GM18907 (cell line): ENCODE data around the gene C2orf68.
"Not testable (repeated sequence)": the region's sequence is repeated elsewhere in the genome, so short reads cannot be mapped to it uniquely, and the experiment has no call there.

Source experiments
- ATAC-seq: cut with Tn5 transposase; IDR thresholded peaks from one replicate; pipeline ENCODE4 v1.9.1; 2021; ENCODE audit warnings: mild to moderate bottlenecking, moderate library complexity; ENCODE audit not compliant: unreplicated experiment

C2orf68 gene, protein sequence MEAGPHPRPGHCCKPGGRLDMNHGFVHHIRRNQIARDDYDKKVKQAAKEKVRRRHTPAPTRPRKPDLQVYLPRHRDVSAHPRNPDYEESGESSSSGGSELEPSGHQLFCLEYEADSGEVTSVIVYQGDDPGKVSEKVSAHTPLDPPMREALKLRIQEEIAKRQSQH

GRCh38 chr2:85611705-85612587 lies at the start of gene C2orf68:
TSS of gene C2orf68 (minus strand) at chr2:85612066. CDS start at chr2:85611984, 82 bp downstream.
- ATAC-seq, result peak; percentile 76

- no peak for ATAC-seq
Observed at GRCh38 chr2:85661139-85661858, 49.4 kb upstream of the C2orf68 start.

DNA sequence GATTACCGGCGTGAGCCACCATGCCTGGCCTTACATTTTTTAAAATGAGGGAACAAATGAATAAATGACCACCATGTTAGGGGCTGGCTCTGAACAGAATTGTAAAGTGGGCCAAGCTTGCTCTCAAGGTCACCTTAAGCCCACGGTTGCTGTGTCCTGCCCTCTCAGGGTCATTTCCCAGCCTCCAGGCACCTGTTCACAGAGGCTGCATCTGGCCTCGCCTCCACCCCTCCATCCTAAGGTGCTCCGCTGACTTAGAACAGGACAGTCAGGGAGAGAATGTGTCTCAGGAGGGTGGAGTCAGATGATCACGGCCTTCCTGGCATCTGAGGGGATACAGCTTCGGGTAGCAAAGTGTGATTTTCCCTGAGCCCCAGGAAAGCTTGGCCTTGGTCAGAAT lies 48.9 kb upstream of the C2orf68 start:
- no peak for ATAC-seq

- ATAC-seq, result not testable (repeated sequence)
Observed at GRCh38 chr2:85660301-85660700, 48.4 kb upstream of the C2orf68 start.

- no peak for ATAC-seq
Observed at GRCh38 chr2:85659324-85659981, 47.6 kb upstream of the C2orf68 start.

DNA sequence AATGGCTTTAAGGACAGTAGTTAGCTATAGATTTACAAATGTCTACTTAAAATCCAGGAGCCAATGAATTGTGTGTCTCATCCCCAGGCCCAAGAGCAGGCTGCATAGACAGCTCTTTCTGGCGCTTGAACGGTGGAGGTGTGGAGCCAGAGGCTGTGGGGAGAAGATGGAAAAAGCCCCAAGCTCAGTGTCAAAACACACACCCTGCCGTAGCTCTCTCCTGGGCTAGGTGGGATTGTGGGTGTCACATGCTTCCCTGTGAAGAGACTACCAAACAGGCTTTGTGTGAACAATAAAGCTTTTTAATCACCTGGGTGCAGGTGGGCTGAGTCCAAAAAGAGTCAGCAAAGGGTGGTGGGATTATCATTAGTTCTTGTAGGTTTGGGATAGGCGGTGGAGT lies 45.5 kb upstream of the C2orf68 start:
- not testable (repeated sequence) for ATAC-seq

GRCh38 chr2:85656468-85656867 lies 44.6 kb upstream of the C2orf68 start:
- ATAC-seq, result no peak

GRCh38 chr2:85655961-85656417 lies 44.1 kb upstream of the C2orf68 start:
- no peak for ATAC-seq

GRCh38 chr2:85653996-85654395 lies 42.1 kb upstream of the C2orf68 start:
- ATAC-seq, result no peak

DNA sequence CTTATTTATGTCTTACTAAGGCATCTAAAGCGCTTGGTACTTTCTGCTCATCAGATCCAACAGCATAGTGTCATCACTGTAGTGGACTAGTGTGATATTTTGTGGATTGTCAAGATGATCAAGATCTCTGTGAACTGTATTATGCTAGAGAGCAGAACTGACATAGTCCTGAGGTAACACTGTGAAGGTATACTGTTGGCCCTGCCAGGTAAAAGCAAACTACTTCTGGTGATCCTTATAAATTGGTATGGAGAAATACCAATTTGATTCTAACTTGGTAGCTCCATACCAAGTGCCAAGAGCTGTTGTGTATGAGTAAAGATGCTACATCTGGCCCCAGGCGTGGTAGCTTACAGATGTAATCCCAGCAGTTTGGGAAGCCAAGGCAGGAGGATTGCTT lies 40.2 kb upstream of the C2orf68 start:
- ATAC-seq, result no peak

GRCh38 chr2:85651097-85651496 lies 39.2 kb upstream of the C2orf68 start:
- ATAC-seq, result no peak

DNA sequence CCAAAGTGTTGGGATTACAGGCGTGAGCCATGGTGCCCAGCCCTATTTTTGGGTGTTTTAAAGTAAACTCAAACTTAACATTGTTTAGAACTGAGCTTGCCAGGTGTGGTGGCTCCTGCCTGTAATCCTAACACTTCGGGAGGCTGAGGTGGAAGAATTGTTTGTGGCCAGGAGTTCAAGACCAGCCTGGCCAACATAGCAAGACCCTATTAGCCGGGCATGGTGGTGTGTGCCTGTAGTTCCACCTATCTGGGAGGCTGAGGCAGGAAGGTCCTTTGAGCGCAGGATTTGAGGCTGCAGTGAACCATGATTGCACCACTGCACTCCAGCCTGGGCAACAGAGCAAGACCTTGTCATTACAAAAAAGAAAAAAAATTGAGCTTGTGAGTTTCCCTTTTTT lies 38.6 kb upstream of the C2orf68 start:
- ATAC-seq, result no peak

DNA sequence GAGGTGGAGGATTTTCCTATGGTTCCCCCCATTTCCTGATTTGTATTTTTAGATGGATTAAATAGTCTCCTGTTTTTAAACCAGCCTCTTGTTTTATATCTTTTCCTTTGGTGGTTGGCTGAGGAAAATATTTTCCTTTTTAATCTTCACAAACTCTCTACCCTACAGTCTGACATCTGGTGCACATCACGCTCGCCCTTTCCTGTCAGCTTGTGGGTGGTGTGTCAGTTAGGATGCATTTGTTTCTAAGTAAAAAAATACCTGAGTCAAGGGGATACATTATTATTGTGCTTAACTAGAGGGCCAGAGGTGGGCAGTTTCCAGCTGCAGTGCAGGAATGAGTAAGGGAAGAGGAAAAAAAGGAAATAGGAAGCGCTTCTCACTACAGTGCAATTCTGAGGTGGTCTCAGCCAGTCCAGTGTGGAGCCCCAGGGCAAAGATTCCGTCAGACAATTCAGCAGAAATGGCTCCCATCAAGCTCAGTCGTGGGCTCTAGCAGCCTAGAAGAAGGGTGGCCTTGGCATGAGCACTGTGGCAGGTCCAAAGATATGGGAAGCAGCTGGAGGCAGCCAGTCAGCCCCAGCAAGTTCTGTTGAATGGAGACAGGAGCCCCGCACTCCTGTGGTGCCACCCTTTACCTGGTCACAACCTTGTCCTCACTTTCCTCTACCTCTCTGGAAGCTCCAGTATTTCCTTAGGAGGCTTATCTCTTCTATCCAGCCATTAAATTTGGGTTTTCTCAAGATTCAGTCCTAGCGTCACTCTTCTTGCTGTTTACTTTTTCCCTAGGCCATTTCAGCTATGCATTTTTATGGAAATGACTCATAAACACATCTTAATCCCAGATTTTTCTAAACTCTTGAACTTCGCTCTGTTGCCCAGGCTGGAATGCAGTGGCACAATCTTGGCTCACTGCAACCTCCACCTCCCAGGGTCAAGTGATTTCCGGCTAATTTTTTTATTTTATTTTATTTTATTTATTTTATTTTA lies 37.6 kb upstream of the C2orf68 start:
- ATAC-seq, result no peak

GRCh38 chr2:85648619-85649018 lies 36.8 kb upstream of the C2orf68 start:
- ATAC-seq, result no peak

GRCh38 chr2:85647823-85648526 lies 36.1 kb upstream of the C2orf68 start:
- ATAC-seq, result no peak

DNA sequence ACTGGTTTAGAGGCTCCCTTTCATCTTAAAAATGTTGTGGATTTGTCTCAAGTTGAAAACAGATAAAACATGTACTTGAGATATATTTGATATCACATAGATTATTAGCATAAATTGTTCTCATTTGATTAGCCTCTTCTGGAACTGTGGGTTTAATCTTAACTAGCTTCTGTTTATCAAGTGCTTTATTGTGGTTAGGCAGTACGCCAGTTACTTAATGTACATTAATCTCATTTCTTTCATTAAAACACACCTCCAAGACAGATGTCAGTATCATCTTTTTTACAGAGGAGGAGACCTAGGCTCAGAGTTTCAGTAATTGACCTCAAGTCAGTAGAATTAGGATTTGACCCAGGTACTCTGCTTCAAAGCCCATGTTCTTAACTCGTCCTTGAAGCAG lies 34.3 kb upstream of the C2orf68 start:
- ATAC-seq, result no peak

GRCh38 chr2:85644909-85645308 lies 33.0 kb upstream of the C2orf68 start:
- ATAC-seq, result no peak

DNA sequence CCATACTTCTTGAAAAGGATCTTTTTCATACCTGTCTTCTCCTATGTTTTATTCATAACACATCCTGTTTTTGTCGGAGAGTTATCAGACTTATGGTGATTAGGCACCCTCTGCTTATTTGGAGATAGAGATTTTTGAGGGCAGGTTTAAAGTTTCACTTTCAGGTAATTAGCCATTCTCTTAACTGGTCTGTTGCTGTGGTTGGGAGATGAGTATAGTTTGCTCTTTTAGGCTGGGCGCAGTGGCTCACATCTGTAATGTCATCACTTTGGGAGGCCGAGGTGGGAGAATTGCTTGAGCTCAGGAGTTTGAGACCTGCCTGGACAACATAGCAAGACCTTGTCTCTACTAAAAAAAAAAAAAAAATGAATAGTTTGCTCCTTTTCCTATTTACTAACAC lies 30.9 kb upstream of the C2orf68 start:
- peak; percentile 75 for ATAC-seq

- no peak for ATAC-seq
Observed at GRCh38 chr2:85635636-85636035, 23.8 kb upstream of the C2orf68 start.
